HepG2 (cell line): ENCODE measurements around the gene FN1. TPM values are rescaled to one million over a fixed set of nuclear protein-coding genes. Genes with fewer than 3 reads are reported as not detected.

Experiments used
- ATF7-NPFF ChIP-seq: sonication (generic); formaldehyde crosslinking; IDR thresholded peaks from 2 replicates; pipeline ENCODE4 v1.8.1; 2023; ENCODE audit warnings: mild to moderate bottlenecking, low read depth, missing genetic modification reagents, moderate library complexity
- DMAP1 ChIP-seq: IDR thresholded peaks from 2 replicates; pipeline ENCODE4 v1.6.1; 2016
- FOXC1 ChIP-seq: sonication (generic); formaldehyde crosslinking; IDR thresholded peaks from 2 replicates; pipeline ENCODE4 v1.8.0; 2022; ENCODE audit warnings: mild to moderate bottlenecking, missing genetic modification reagents, borderline replicate concordance
- HMGXB4 ChIP-seq, 2 experiments: sonication (generic) in 1 of 2; formaldehyde crosslinking in 1 of 2; IDR thresholded peaks; 2 replicates each; pipeline versions ENCODE4 v1.4.0 to v1.6.1; 2018 to 2020; ENCODE audit warnings: missing genetic modification reagents in 2 of 2, borderline replicate concordance in 1 of 2, low read depth in 1 of 2, mild to moderate bottlenecking in 1 of 2, missing biosample characterization in 1 of 2
- HNF4G ChIP-seq, 2 experiments: sonication (generic) in 1 of 2; formaldehyde crosslinking in 1 of 2; IDR thresholded peaks; 2 replicates each; pipeline versions ENCODE4 v1.4.0 to v1.6.1; 2011 to 2020; ENCODE audit warnings: borderline replicate concordance in 2 of 2, low read depth in 2 of 2, mild to moderate bottlenecking in 2 of 2, low read length in 1 of 2, missing genetic modification reagents in 1 of 2, moderate library complexity in 1 of 2
- HOXD1 ChIP-seq: sonication (generic); formaldehyde crosslinking; IDR thresholded peaks from 2 replicates; pipeline ENCODE4 v1.5.0; 2020; ENCODE audit warnings: missing genetic modification reagents
- JUND ChIP-seq: sonication (generic); formaldehyde crosslinking; IDR thresholded peaks from 2 replicates; pipeline ENCODE4 v1.8.0; 2022; ENCODE audit warnings: mild to moderate bottlenecking, missing genetic modification reagents
- MIER3 ChIP-seq: IDR thresholded peaks from 2 replicates; pipeline ENCODE4 v1.6.1; 2016; ENCODE audit warnings: missing compliant biosample characterization, borderline replicate concordance
- NFKB2 ChIP-seq: sonication (generic); formaldehyde crosslinking; IDR thresholded peaks from 2 replicates; pipeline ENCODE4 v1.4.0; 2020; ENCODE audit warnings: missing genetic modification reagents, borderline replicate concordance
- SKIL ChIP-seq: sonication (generic); formaldehyde crosslinking; IDR thresholded peaks from 2 replicates; pipeline ENCODE4 v1.8.0; 2022; ENCODE audit warnings: missing genetic modification reagents, mild to moderate bottlenecking, moderate library complexity, borderline replicate concordance
- TFDP2 ChIP-seq: sonication (generic); formaldehyde crosslinking; IDR thresholded peaks from 2 replicates; pipeline ENCODE4 v1.4.0; 2020; ENCODE audit warnings: missing genetic modification reagents
- TMF1 ChIP-seq: sonication (generic); formaldehyde crosslinking; IDR thresholded peaks from 2 replicates; pipeline ENCODE4 v1.8.1; 2022; ENCODE audit warnings: low read depth, missing genetic modification reagents
- ZMAT3 ChIP-seq: sonication (generic); formaldehyde crosslinking; conservative IDR thresholded peaks from 2 replicates; pipeline ENCODE4 v1.7.0; 2021; ENCODE audit warnings: missing genetic modification reagents
- ZNF143 ChIP-seq: sonication (generic); formaldehyde crosslinking; IDR thresholded peaks from 2 replicates; pipeline ENCODE4 v1.4.0; 2020; ENCODE audit warnings: missing genetic modification reagents
- ZNF256 ChIP-seq: sonication (generic); formaldehyde crosslinking; conservative IDR thresholded peaks from 2 replicates; pipeline ENCODE4 v1.4.0; 2020; ENCODE audit warnings: missing genetic modification reagents
- ZNF296 ChIP-seq: sonication (generic); formaldehyde crosslinking; conservative IDR thresholded peaks from 2 replicates; pipeline ENCODE4 v1.5.0; 2020; ENCODE audit warnings: mild to moderate bottlenecking, missing genetic modification reagents
- ZNF354B ChIP-seq: sonication (generic); formaldehyde crosslinking; IDR thresholded peaks from 2 replicates; pipeline ENCODE4 v1.8.0; 2022; ENCODE audit warnings: mild to moderate bottlenecking, missing genetic modification reagents
- ZNF513 ChIP-seq: sonication (generic); formaldehyde crosslinking; conservative IDR thresholded peaks from 2 replicates; pipeline ENCODE4 v1.5.0; 2020; ENCODE audit warnings: missing genetic modification reagents
- ZNF616 ChIP-seq: sonication (generic); formaldehyde crosslinking; IDR thresholded peaks from 2 replicates; pipeline ENCODE4 v1.5.0; 2020; ENCODE audit warnings: low read depth, mild to moderate bottlenecking, missing genetic modification reagents
- ZNF878 ChIP-seq: sonication (generic); formaldehyde crosslinking; IDR thresholded peaks from 2 replicates; pipeline ENCODE4 v1.8.1; 2023; ENCODE audit warnings: mild to moderate bottlenecking, missing genetic modification reagents, moderate library complexity
- ZZZ3 ChIP-seq: sonication (generic); formaldehyde crosslinking; IDR thresholded peaks from 2 replicates; pipeline ENCODE4 v1.4.0; 2020; ENCODE audit warnings: missing genetic modification reagents, mild to moderate bottlenecking, borderline replicate concordance
- polyA plus RNA-seq, 8 experiments: library from polyadenylated mRNA; depleted of rRNA in 3 of 8; stranded (reverse) in 7 of 8; unstranded in 1 of 8; fragments of >200 nt; fragmentation: Illumina TruSeq in 4 of 8; extraction: Trizol in 4 of 8; gene quantifications; 2 replicates each; pipeline versions ENCODE4 v1.2.1 to v1.2.3, GENCODE V29; 2011 to 2016; ENCODE audit warnings: low read depth in 4 of 8, missing spikeins in 1 of 8, mixed read lengths in 1 of 8; ENCODE audit not compliant: insufficient read depth in 1 of 8
- total RNA-seq, 5 experiments: library from RNA; depleted of rRNA; stranded (reverse); fragments of >200 nt; fragmentation: Illumina TruSeq; extraction: Trizol; gene quantifications; 2 replicates each; pipeline ENCODE4 v1.2.3, GENCODE V29; 2016; ENCODE audit warnings: low read depth in 1 of 5

Gene FN1
- total and polyA plus RNA-seq, 2 of the 13 experiments (the other 11 are each of a cell fraction or from before 2014, with no cell fraction given), result 1,847 to 6,471 TPM

GRCh38 chr2:215311625-215312396 lies 124.1 kb downstream of the FN1 start, which contains the start of gene ATIC (continued):
- TF ChIP-seq HNF4G (IDR thresholded peaks at IDR 0.05; ENCODE audit: borderline replicate concordance, low read depth, low read length) (no peak), HNF4G (CRISPR knock-in tag; IDR thresholded peaks at IDR 0.05; ENCODE audit: borderline replicate concordance, low read depth) (peak; percentile 47; the same call in 1 of the 2 replicates), ZNF354B (CRISPR knock-in tag) (no peak), MIER3 (CRISPR knock-in tag) (peak; percentile 92), ZNF878 (peak; percentile 95; the same call in 1 of the 2 replicates), SKIL (peak; percentile 83; the same call in 1 of the 2 replicates), NFKB2 (CRISPR knock-in tag) (peak; percentile 98), TFDP2 (peak; percentile 96), ZMAT3 (CRISPR knock-in tag) (peak; percentile 98), FOXC1 (CRISPR knock-in tag) (peak; percentile 79; the same call in 1 of the 2 replicates), JUND (CRISPR knock-in tag) (no peak), ZNF513 (CRISPR knock-in tag) (no peak), ZNF296 (peak; percentile 63; the same call in 1 of the 2 replicates), TMF1 (peak; percentile 94; the same call in 1 of the 2 replicates), ZNF143 (CRISPR knock-in tag) (peak; percentile 87), HOXD1 (CRISPR knock-in tag) (peak; percentile 86), ZNF256 (CRISPR knock-in tag) (no peak; the same call in 1 of the 2 replicates), ATF7-NPFF (CRISPR knock-in tag) (peak; percentile 100), ZZZ3 (CRISPR knock-in tag) (peak; percentile 97; the same call in 1 of the 2 replicates), HMGXB4 (CRISPR knock-in tag; IDR thresholded peaks at IDR 0.05; ENCODE audit: borderline replicate concordance in 1 of 2, low read depth in 1 of 2) (peak; percentile 85), DMAP1 (CRISPR knock-in tag) (peak; percentile 99), ZNF616 (CRISPR knock-in tag) (peak; percentile 96)
